Measurements from ENCODE around the gene LMO7. TPM values are rescaled to one million over a fixed set of nuclear protein-coding genes. Genes with fewer than 3 reads are reported as not detected.
A peak's percentile ranks its signal among the peaks of the same experiment; 100 is the strongest.

LMO7 gene
- total RNA-seq, 1 experiment from 2014 or later = 18.5 TPM

DNA sequence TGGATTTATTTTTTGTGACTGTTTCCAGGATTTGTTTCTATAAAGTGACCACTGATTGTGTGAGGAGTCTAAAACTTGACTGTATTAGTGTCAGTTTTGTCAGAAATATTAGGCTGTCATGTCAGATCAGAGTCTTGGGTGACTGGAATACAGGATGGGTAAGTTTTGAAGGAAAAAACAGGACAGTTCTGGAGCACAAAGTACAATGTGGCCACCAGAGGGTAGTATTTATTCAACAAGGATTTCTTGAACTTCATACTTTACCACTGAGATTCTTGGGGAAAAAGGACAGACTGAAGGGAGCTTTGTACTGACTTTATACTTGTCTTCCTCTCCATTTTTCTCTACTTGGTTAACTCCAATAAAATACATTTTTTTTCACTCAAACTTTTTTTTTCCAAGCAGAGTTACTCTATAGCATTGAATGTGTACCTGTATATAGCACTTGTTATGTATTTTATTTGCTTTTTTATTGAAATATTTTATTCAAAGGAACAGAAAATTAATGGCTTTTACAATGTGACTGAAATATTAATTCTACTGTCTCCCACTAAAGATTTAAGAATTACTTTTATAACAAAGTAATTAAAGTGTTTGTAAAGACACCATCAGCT, 51.1 kb downstream of the LMO7 start:
- Mint-ChIP-seq H3K9me3 (no peaks in the 10 kb centered on the region; the same call in 1 of the 2 replicates), H3K4me3 (no peak overlapping the region), H3K27ac (no peak overlapping the region), H3K36me3 (no peaks in the 10 kb centered on the region), H3K4me1 (peaks cover 34% of the 10 kb centered on the region), H3K27me3 (ENCODE audit: low read depth) (no peaks in the 10 kb centered on the region)
- DNase-seq (ENCODE audit: low spot score) = no peak
- ATAC-seq = peak; percentile 50
- ChIA-PET POLR2A (no interaction called here), CTCF (interaction anchor here (0.6 to 2.0 kb wide), 14 partner anchors 9 to 352 kb away, joined by 3 to 14 read pairs (median 4); partner anchors contain the start of gene TBC1D4)
- TF ChIP-seq FOXK1 (CRISPR knock-in tag; IDR thresholded peaks at IDR 0.05) = no peak
- TF ChIP-seq FOXJ3 (CRISPR knock-in tag; IDR thresholded peaks at IDR 0.05; ENCODE audit: borderline replicate concordance) = no peak
- TF ChIP-seq, protein P1, sequence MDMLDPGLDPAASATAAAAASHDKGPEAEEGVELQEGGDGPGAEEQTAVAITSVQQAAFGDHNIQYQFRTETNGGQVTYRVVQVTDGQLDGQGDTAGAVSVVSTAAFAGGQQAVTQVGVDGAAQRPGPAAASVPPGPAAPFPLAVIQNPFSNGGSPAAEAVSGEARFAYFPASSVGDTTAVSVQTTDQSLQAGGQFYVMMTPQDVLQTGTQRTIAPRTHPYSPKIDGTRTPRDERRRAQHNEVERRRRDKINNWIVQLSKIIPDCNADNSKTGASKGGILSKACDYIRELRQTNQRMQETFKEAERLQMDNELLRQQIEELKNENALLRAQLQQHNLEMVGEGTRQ (CRISPR knock-in tag; IDR thresholded peaks at IDR 0.05) = no peak
- TF ChIP-seq, protein P2, sequence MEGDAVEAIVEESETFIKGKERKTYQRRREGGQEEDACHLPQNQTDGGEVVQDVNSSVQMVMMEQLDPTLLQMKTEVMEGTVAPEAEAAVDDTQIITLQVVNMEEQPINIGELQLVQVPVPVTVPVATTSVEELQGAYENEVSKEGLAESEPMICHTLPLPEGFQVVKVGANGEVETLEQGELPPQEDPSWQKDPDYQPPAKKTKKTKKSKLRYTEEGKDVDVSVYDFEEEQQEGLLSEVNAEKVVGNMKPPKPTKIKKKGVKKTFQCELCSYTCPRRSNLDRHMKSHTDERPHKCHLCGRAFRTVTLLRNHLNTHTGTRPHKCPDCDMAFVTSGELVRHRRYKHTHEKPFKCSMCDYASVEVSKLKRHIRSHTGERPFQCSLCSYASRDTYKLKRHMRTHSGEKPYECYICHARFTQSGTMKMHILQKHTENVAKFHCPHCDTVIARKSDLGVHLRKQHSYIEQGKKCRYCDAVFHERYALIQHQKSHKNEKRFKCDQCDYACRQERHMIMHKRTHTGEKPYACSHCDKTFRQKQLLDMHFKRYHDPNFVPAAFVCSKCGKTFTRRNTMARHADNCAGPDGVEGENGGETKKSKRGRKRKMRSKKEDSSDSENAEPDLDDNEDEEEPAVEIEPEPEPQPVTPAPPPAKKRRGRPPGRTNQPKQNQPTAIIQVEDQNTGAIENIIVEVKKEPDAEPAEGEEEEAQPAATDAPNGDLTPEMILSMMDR (IDR thresholded peaks at IDR 0.05) = peak; percentile 17; the same call in 1 of the 2 replicates

DNA sequence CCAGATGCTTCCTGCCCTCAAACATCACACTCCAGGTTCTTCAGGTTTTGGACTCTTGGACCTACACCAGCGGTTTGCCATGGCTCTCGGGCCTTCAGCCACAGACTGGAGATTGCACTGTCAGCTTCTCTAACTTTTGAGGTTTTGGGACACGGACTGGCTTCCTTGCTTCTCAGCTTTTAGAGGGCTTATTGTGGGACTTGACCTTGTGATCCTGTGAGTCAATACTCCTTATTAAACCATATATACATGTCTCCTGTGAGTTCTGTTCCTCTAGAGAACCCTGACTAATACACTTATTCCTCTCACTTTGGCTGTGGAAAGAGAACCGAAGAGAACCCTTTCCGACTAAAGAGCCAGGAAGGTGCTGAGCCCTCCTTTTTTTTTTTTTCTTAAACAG, 53.6 kb downstream of the LMO7 start:
- no peaks in the 10 kb centered on the region for H3K36me3 Mint-ChIP-seq
- no peaks in the 10 kb centered on the region for H3K27me3 Mint-ChIP-seq (ENCODE audit: low read depth)
- ChIA-PET POLR2A (no interaction called here), CTCF (no interaction called here)
- H3K9me3 Mint-ChIP-seq = no peaks in the 10 kb centered on the region; the same call in 1 of the 2 replicates
- no peak overlapping the region for H3K4me3 Mint-ChIP-seq
- ATAC-seq (no peak), DNase-seq (ENCODE audit: low spot score) (no peak)
- H3K4me1 Mint-ChIP-seq = peaks cover 28% of the 10 kb centered on the region
- no peak overlapping the region for H3K27ac Mint-ChIP-seq
- no peak for TF ChIP-seq ZNF423 (CRISPR knock-in tag; IDR thresholded peaks at IDR 0.05)
- TF ChIP-seq USF1 (CRISPR knock-in tag; IDR thresholded peaks at IDR 0.05) = no peak
- TF ChIP-seq, protein P3, sequence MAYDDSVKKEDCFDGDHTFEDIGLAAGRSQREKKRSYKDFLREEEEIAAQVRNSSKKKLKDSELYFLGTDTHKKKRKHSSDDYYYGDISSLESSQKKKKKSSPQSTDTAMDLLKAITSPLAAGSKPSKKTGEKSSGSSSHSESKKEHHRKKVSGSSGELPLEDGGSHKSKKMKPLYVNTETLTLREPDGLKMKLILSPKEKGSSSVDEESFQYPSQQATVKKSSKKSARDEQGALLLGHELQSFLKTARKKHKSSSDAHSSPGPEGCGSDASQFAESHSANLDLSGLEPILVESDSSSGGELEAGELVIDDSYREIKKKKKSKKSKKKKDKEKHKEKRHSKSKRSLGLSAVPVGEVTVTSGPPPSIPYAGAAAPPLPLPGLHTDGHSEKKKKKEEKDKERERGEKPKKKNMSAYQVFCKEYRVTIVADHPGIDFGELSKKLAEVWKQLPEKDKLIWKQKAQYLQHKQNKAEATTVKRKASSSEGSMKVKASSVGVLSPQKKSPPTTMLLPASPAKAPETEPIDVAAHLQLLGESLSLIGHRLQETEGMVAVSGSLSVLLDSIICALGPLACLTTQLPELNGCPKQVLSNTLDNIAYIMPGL (CRISPR knock-in tag; IDR thresholded peaks at IDR 0.05) = no peak
- no peak for TF ChIP-seq ARID4B (CRISPR knock-in tag; IDR thresholded peaks at IDR 0.05; ENCODE audit: borderline replicate concordance)
- no peak for TF ChIP-seq TCF7 (CRISPR knock-in tag; IDR thresholded peaks at IDR 0.05; ENCODE audit: low read depth)
- no peak for TF ChIP-seq FOXP4 (CRISPR knock-in tag; IDR thresholded peaks at IDR 0.05)
- no peak for TF ChIP-seq ESRRA (CRISPR knock-in tag; IDR thresholded peaks at IDR 0.05; ENCODE audit: borderline replicate concordance)
- no peak for TF ChIP-seq IRF2 (CRISPR knock-in tag; IDR thresholded peaks at IDR 0.05; ENCODE audit: borderline replicate concordance, low read depth)
- no peak for TF ChIP-seq TP53 (CRISPR knock-in tag; IDR thresholded peaks at IDR 0.05)
- TF ChIP-seq ZNF121 (CRISPR knock-in tag; IDR thresholded peaks at IDR 0.05) = no peak
- no peak for TF ChIP-seq JUN (CRISPR knock-in tag; IDR thresholded peaks at IDR 0.05)
- no peak for TF ChIP-seq PRRX2 (CRISPR knock-in tag; IDR thresholded peaks at IDR 0.05)
- TF ChIP-seq NR1H2 (CRISPR knock-in tag; IDR thresholded peaks at IDR 0.05) = no peak
- TF ChIP-seq, protein P4, sequence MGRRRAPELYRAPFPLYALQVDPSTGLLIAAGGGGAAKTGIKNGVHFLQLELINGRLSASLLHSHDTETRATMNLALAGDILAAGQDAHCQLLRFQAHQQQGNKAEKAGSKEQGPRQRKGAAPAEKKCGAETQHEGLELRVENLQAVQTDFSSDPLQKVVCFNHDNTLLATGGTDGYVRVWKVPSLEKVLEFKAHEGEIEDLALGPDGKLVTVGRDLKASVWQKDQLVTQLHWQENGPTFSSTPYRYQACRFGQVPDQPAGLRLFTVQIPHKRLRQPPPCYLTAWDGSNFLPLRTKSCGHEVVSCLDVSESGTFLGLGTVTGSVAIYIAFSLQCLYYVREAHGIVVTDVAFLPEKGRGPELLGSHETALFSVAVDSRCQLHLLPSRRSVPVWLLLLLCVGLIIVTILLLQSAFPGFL (CRISPR knock-in tag; IDR thresholded peaks at IDR 0.05; ENCODE audit: borderline replicate concordance) = no peak
- TF ChIP-seq, protein P5, sequence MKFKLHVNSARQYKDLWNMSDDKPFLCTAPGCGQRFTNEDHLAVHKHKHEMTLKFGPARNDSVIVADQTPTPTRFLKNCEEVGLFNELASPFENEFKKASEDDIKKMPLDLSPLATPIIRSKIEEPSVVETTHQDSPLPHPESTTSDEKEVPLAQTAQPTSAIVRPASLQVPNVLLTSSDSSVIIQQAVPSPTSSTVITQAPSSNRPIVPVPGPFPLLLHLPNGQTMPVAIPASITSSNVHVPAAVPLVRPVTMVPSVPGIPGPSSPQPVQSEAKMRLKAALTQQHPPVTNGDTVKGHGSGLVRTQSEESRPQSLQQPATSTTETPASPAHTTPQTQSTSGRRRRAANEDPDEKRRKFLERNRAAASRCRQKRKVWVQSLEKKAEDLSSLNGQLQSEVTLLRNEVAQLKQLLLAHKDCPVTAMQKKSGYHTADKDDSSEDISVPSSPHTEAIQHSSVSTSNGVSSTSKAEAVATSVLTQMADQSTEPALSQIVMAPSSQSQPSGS (CRISPR knock-in tag; IDR thresholded peaks at IDR 0.05; ENCODE audit: borderline replicate concordance, low read depth) = no peak
- TF ChIP-seq FOXJ3 (CRISPR knock-in tag; IDR thresholded peaks at IDR 0.05; ENCODE audit: borderline replicate concordance) = no peak
- no peak for TF ChIP-seq FOXK1 (CRISPR knock-in tag; IDR thresholded peaks at IDR 0.05)
- no peak for TF ChIP-seq RORB (CRISPR knock-in tag; IDR thresholded peaks at IDR 0.05)

Measured in WTC11 (cell line).